NCI-H187 treated with DMSO at 0.1 percent for 48 hours (cell line): ENCODE measurements around the gene NPAS3.

Experiments
- DNase-seq: peaks from one replicate; lab custom pipeline; 2025; lab: John Stamatoyannopoulos, UW

Gene NPAS3

DNA sequence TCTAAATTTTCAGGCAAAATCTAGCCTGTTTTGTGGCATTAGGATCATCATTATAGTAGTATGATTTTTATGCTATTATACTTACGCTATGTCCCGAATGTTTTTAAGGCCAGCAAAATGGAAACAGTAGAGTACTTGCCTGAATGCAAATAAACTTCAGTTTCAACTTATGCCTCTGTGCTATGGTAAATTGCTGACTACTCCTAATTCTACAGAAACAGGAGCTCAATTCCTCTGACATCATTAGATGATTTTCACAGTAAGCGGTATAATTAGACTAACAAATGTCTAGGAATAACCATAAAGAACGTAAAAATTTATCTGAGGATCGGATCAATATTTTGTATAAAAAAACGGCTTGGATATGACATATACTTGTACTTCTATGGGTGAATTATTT lies 742.2 kb downstream of the NPAS3 start:
- no peak for DNase-seq

DNA sequence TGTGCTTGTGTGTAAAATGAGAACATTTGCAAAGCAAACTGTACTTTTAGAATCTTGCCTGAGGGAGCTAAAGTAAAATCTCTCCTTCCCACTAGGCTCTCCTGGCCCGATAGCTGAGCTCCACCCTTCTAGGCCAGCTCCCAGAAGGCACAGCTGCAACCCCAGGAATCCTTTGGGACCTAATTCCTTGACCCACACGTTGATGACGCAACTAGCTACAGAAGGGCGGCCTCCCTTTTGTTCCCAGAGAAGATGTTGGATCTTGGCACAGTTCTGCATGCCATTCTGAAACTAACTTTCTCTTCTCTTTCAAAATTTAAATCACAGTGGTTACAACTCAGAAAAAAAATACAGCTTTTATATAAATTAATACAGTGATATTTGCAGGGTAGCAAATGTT lies 744.1 kb downstream of the NPAS3 start:
- no peak for DNase-seq

DNA sequence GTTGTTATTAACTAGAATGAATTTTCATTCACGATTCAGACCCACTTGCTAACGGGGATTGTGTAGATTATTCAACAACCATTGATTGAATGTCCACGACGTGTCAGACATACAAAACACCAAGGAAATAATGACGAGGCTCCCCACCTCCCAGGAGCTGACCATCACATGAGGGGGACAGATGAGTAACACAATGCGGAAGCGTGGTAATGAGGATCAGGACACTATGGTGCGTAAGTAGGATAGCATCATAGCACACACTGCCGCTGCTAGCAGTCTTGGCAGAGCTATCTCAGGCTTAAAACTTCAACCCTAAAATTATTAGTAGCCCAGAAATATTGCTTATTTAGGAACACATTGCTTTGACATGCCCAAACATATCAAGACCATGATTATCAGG lies 746.3 kb downstream of the NPAS3 start:
- no peak for DNase-seq

DNA sequence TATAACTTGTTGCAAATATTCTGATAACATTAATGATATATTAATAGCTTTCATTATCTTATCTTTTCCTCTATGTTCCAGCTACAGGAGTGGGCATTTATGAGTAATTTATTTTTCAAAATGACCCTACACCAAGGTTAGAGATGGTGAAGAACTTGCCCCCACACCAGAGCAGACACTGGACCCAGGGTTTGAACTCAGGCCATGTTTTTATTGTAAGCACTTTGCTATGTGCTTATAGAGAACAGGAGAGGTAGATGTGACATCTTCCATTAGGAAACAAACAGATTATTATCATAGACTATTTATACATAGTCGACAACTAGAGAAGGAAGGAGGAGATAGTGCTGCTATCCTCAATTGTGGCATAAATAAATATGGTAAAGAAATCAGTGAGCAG lies 747.0 kb downstream of the NPAS3 start:
- no peak for DNase-seq

DNA sequence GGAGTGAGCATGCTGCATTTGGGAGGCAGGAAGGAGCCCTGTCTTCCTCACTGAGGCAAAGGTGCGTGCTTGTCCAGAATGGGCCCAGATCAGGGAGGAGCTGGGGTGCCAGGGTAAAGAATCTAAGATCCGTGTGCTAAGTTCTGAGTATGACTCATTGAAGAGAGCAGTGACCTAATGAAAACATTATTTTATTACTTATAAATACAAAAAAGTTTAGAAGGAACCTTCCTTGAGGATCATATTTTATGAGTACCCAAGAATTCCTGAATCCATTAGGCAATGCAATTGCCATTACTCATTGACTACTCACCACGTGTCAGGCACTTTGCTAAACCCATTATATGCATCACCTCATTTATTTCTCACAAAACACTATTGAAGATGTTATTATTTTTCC lies 747.5 kb downstream of the NPAS3 start:
- no peak for DNase-seq

DNA sequence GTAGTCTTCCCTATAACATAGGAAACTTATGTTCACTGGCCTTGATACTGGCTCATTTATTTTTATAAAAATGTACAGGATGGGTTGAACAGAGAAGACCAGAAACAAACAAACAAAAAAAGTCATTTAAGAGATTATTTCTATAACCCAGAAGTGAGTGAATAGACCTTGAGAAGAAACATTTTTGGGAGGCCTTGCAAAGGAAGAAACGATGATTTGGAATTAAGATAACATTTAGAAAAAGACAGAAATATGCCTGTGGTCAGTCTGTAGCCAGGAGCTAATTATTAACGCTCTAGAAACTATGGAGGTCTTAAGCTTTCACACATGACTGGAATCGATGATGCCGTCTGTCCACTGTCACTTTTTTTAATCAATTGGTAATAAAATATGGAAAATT lies 748.2 kb downstream of the NPAS3 start:
- no peak for DNase-seq

DNA sequence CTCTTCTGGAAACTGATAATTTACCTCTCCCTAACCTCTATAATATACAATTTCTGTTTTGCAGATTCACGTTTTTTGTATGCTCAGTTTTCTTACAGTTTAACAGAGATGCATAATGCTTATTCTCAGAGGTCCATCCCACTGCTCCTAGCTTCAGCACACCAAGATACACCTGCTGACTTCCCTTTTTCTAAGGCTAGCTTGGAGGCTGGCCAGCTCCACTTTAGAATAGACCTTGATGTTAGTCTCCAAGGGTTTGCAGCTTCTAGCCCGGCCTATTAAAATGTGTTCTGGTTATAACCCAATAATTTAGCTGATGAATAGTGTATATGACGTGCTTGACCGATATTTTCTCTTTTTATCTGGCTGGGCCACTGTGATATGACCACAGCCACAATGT lies 751.0 kb downstream of the NPAS3 start:
- no peak for DNase-seq

DNA sequence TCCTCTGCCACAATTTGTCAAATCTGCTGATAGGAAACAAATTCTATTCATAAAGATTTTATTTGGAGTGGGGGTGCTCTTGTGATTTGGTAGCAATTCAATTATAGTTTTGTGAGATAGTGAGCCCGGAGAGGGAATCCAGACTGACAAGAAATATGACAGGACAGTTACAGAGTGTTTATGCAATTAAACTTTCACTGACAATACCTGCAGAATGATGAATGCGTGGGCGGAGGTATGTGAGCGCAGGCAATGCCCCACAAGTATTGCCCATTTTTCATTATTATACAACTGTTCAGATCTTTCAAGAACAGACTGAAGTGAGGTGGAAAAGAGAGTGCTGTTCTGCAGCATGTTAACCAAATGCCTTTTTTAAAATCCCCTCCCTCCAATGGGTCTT lies 753.2 kb downstream of the NPAS3 start:
- DNase-seq = no peak

DNA sequence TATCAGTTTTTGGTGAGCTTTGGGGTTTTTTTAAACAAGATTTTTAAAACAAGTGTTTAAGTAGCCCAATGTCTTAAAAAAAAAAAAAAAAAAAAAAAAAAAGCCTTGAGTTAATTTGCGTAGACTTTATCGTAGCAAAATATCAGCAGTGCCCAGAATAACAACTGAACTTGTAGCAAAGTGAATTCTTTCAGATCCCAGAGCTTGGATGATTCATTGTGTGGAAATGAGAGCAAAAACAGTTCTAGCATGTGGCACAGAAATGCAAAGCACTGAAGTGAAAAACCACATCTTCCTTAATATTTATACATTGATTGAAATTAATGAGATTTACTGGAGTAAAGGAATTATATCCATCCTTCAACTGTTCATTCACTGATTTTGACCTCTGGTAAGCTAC lies 754.1 kb downstream of the NPAS3 start:
- no peak for DNase-seq

DNA sequence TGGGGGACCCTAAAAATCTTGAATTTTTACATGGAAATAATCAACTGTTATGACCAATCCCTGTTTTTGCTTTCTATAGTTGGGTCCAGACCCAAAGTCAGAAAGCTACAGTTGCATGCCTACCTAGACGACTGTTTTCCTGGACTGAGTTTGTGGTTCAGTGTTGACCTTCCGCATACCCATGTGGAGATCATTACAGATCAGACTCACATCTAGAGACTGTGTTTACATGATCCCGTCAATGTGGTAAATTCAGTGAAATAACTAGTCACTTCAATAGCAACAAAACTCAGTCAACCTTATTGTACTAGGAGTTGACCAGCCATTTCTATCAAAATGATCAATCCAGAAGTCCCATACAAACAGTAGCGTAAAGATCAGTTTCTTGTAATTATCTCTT lies 754.6 kb downstream of the NPAS3 start:
- DNase-seq = no peak

DNA sequence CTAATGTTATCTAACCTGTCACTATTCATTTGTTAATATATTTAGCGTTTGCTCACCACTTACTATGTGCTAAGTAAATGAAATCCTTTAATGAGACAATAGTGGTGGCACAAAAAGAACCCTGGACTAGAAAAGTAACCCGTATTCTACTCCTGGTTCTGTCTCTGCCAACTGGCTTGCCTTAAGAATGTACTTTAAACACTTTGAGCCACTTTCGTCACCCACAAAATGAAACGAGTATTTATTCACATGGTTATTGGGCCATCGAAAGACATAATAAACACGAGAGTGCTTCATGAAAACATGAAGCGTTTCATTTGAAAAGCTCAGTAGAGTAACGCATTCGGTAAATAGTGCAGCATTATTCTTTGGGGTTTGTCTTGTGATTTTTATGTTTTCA lies 757.5 kb downstream of the NPAS3 start:
- peak; percentile 23 for DNase-seq

DNA sequence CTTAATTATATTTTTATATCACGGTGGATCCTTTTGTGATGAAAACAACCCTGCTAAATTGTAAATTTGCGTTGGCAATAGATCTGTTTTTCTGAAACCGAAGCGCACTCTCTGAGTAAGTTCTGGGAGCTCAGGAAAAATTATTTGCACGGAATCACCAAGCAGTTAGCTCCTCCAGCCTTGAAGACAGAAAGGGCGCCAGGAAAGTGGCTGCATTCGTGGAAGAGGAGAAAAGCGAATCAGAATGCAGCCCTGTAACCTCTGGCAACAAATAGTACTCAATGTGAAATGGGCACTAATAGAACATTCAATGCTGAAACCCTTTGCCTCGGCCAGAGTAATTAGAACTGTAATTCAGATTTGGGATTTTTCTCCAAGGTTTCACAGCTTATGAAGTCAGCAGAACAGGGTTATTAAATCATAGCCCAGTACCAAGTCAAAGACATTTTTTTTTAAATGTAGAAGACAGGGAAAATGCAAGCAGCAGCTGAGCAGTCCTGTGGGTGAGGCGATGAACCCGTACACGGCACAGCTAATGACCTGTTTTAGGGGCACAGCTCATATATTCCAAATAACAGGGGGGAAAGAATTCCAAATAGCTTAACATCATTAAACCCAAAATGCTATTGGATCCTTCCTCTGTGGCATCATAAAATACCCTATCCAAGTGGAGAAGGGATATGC lies 760.8 kb downstream of the NPAS3 start:
- DNase-seq = no peak

DNA sequence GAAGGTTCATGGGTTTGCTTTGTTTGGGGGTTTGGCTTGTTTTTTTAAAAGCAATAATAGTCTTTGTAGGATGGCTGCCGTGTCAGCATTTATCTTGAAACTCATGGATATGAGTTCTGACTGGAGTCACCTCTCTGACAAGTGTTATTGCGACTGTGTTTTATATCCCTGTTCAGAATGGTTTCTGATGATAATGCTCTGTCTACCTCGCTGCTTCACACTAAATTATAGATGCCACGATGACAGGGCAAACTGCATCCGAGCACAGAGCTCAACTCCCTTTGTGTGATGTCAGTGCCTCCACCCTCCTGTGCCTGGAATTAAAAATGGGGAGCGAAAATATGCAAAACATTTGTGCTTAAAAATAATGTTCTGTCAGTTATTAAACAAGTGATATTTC lies 761.4 kb downstream of the NPAS3 start:
- DNase-seq = no peak

DNA sequence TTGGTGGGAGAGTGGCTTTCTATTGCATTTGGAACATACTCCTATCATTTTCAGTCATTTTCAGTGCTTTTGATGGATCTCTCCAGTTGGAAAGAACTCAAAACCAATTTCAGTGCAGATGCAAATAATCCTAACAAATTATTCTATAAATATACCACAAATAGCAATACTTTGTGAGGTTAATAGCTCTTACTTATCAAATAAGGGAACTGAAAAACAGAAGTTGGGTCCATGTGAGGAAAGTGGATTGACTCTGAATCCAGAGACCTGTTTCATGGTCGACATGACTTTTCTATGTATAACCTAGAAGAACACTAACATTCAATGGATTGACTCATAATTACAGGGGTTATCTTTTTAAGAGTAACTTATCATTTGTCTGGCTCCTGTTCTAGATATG lies 763.6 kb downstream of the NPAS3 start:
- no peak for DNase-seq

DNA sequence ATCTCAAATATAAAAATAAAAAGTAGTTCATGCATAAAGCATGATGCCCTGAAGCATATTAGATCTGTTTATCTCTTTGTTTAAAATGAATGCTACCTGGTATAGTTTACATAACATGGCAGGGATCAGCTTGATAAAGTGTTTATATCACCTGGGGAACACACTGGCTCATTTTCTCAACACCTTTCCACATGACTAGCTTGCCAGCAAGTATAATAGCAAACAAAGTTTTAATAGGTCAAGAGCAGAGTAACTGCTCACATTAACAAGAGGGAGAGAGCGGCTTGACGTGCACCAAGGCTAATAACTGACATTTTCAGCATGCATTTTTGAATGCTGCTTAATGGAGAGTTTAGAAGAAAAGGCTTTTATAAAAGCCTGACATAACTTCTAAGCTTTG lies 765.8 kb downstream of the NPAS3 start:
- no peak for DNase-seq

DNA sequence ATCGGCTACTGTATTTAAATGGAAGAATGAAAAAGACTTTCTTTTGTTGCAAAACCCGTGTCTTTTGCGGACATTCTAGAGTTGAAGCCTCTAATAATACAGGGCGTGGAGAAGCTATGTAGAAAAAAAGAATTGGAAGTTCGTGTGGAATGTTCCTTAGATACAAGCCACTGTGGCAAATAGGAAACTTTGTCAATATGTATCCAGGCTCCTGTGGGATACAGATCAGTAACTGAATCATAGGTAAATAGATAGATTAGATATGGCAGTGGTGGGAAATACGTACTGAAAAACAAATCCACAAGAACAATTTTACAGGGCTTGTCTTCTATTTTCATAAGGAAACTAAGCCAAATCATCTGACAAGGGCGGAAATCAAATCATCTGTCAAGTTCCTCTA lies 766.8 kb downstream of the NPAS3 start:
- no peak for DNase-seq

DNA sequence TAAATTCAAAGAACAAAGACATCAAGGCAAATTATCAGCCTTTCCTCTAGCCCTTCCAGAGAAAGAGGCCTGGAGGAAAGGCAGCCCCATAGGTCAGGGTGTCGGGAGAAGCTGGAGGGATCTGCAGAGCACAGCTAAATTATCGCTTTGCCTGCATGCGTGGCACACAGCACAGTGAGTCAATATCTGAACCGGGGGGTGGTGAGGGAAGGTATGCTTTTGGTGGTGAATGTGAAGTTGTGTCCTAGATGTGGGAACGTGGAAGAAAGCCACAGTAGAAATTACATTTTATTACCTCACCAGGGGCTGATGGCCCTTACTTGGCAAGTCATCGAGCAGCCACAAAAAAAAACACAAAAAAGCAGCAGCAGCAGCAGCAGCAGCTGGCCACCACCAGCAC lies 769.0 kb downstream of the NPAS3 start:
- no peak for DNase-seq

DNA sequence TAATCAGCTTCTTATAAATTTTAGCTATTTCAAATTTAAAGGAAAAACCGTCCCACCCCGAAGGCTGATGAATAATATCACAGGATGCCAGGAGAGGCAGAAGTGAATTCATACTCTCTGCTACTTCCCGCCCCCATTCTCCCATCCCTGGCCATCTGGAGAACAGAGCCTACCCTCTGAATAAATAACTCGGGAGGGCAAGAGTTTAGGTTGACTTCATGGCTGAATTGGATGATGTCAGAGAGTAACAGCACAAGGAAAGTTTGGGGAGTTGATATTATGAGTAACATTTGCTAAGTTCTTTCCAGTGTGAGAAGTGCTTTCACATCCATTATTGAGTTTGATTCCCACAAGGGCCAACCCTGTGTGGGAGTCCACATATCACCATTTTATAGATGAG lies 770.6 kb downstream of the NPAS3 start:
- DNase-seq = no peak

DNA sequence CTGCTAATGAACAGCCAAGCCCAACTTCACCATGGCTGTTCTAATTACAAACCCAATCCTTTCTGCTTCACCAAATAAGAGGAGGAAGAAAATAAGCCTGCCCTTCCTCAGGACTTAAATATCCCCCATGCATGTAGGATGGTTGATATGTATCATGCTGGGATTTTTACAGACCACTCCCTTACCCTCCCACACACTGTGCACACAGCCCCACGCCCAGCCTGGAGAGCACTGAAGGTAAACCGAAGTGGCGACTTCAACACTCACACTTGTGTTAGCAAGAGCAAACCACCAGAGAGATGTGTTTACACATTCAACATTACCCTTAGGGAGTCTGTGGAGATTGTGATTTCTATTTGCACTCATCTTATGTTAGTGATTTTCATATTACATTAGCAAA lies 771.0 kb downstream of the NPAS3 start:
- peak; percentile 38 for DNase-seq

DNA sequence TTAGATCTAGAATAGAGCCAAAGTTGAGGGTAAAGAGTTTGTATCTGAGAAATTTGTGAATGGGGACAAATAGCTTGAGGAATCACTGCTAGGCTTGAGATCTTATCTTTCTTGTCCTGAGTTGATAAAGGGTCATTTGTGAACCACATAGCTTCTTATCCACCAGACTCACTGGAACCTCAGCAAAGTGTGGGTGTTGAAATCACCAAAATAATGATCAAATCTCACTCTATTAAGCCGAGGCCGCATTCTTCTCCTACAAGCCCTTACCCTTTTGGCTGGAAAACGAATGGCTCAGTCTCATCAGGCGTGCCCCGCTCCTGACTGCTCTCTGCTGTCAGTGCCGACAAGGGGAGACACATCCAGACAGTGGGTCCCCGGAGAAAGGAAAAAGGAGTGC lies 771.6 kb downstream of the NPAS3 start:
- no peak for DNase-seq

DNA sequence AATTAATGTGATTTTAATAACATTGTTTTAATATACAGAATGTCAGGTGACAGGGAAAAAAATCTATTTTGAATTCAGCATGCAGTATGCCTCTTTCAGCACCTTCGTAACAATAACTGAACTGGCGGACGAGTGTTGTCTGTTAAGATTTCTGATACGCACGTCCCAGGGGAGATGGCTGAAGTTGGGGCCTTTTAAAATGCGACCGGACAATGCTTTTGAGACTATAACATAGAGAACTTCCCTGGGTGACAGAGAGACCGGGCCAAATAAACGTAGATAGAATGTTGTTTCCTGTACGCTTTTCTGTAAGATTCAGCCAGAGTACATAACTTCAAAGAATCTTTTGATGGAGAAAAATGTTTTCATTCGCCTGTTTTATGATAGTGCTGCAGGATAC lies 772.5 kb downstream of the NPAS3 start:
- no peak for DNase-seq

DNA sequence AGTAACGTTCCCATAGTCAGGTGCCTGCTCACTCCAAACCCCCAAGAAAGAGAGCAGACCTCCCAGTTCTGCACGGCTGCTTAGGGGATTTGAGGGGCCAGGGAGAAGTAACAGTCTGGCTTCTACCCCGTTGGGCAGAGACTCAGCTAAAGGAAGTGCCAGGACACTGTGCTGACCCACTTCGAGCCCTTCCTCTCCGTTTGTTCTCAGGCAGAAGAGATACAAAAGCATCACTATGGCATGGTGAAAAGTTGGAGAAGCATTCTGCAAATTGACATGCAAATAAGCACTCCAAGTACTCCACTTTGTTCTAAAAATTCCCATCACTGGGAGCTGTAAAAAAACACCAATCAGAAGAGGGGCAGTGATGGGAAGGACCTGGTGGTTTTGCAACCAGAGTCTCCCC lies 773.1 kb downstream of the NPAS3 start:
- DNase-seq = no peak

DNA sequence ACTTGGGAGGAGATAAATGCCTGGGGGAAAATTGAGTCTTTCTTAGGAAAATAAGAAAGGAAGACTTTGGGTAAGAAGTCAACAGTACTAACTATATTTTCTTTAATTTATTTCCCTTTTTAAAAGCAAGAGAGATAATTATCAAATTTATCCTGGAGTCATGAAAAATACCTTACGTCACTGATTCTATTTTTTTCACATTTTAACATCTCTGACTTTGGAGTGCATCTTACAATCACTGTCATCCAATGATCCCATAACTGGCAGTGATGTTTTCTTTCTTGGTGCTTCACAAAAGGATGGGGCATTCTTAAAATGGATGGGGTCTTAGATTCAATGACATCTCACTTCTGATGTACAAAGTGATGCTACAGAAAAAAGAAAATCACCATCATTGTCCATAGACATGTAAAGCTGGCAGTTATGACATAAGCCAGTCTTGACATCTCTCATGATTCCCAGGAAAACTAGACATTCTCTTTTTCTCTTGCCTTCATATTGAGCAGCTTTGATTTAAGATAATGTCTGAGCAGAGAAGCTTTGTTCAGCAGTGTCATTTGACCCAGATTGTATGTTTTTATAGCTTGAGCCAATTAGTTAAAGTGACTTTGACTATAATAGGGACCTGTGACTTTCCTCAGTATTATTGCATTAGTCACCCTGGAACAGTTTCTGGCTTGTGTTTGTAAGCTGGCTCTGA lies 776.0 kb downstream of the NPAS3 start:
- DNase-seq = no peak

DNA sequence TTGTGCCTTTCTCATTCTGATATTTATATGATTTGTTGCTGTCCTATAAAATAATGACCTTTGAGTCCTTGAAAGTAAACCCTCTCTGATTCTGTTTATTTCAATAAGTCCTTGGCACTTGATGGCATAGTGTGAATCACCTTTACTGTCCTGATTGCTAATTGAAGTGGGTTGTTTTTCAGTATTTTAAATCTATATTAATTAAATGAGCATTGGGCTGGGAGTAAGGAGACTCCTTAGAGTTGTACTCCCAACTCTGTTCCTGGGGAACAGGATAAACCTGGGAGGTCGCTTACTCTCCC lies 776.5 kb downstream of the NPAS3 start:
- DNase-seq = no peak
